Left colon (tissue), 2 donors: ENCODE data around the gene C1orf74. TPM values are rescaled to one million over a fixed set of nuclear protein-coding genes. Genes with fewer than 3 reads are reported as not detected.

Experiments used
- ATAC-seq: fragments of 200-7000 bp; cut with Tn5 transposase; one replicate; pipeline ENCODE4 v1.9.1; 2020; ENCODE audit warnings: mild to moderate bottlenecking, moderate library complexity
- DNase-seq, 2 donors: peaks; one replicate each; pipeline ENCODE4 v3.0.0-alpha.2; 2020
- intact Hi-C, 2 donors: fragments of 100-400 bp; cut with DNase I in 1 of 2; cut with micrococcal nuclease in 1 of 2; formaldehyde crosslinking; loops; one replicate each; pipeline versions ENCODE4 v1.11.2 to v1.14.0; 2022; cut with DNase I, micrococcal nuclease
- total RNA-seq, 2 donors: library from RNA; stranded (reverse); fragmentation: NEBNext Ultra II Directional; extraction: Animal tissue kit (Norgen Biotek cat#: 25700); gene quantifications; one replicate each; pipeline ENCODE4 v1.2.1, GENCODE V29; 2021
- donor health status: DM: no; HTN: no; CAD: no.
- donor health status: DM: yes; HTN: yes; CAD: no.

C1orf74 gene
- total RNA-seq, 2 donors from 2014 or later: 2.0 to 4.5 TPM

DNA sequence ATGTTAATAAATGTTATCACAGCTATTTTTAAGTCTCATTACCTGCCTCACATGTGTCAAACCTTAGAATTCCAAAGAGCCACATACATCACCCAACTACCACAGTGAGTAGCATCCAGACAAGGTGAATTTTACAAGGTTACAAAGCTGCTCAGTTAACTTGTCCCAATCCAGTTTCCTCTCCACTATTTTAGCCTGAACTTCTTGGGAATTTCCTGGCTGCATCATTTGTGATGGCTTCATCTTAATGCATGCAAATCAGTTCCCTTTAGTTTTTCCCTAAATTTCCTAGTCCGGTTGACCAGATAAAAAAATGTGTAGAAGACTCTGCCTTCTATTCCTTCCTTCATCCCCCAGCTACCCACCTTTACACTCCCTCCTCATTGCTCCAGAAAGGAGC lies 29.1 kb downstream of the C1orf74 start:
- intact Hi-C loops: loop anchor here in 1 of 2 donors (10.0 kb wide), 1 partner anchor 180 kb away; no protein-coding TSS in a partner anchor
- DNase-seq (no peak), ATAC-seq (no peak)

DNA sequence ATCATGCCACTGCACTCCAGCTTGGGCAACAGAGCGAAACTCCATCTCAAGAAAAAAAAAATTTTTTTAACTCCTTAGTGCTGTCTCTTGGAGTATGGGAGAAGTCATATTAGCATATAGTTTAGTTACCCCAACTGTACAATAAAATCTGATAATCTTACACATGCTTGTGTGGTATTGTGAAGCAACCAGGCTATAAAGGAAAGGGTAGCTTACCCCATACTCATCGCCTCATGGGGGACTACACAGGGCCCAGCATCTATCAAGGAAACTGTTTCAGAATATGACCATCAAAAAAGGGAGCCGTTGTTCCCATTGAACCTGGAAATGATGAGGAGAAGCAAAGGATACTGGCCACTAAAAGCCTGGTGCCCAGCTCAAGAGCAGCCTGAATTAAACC lies 31.5 kb downstream of the C1orf74 start:
- intact Hi-C loops: loop anchor here in 1 of 2 donors (10.0 kb wide), 1 partner anchor 178 kb away; no protein-coding TSS in a partner anchor
- DNase-seq (no peak), ATAC-seq (no peak)

DNA sequence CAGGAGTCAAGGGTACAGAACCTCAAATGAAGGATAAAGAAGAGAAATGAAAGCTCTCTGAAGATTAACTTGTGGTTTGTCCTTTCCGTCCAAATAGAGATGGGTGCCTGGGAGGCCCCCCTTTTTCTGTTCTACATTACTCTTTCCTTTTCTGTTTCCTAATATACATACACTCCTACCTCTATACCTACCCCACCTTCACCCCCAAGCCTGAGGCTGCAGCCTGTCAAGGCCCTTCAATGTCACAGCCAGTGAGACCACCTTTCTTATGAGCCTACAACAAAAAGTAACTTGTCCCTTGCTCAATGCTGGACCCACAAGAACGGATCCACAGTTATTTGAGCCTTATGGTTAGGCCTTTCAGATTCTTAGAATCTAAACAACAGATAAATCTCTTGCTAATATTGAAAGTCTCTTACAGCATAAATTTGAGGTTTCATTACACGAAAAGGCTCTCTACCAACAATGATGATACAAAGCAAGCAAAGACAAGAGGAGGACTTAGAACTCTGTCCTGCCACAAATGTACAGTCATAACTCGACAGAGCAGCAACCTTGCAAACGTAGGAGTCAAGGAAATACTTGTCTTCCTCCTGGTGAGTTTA lies 32.6 kb downstream of the C1orf74 start:
- intact Hi-C loops: loop anchor here in 1 of 2 donors (10.0 kb wide), 1 partner anchor 177 kb away; no protein-coding TSS in a partner anchor
- no peak for ATAC-seq
- no peak for DNase-seq

DNA sequence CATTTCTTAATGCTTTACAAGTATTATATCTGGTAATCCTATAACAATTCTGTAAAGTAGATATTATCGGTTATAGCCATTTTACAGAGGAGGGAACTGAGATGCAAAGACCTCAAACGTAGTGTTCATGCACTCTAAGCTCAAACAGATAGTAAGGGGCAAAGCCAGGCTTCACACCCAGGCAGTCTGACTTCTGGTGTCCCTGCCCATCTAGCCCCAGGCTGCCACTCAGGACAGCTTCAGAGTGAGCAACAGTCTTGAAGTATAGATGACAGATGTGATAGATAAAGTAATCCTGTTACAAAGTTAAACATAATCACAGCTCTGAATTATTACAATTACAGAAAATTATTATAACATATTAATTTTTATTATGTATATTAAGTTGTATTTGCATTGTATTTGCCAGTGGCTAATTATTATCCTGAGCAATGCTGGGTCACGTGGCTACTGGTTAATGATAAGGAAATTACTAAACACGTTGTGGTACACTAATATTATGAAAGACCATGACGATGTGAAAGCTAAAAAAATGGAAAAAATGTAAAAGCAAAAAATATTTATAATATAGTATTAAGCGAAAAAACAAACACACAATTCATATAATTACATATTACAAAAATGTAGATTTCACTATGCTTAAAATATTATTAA lies 34.6 kb downstream of the C1orf74 start:
- ATAC-seq: no peak
- no peak for DNase-seq
- intact Hi-C loops: loop anchor here in 1 of 2 donors (10.0 kb wide), 1 partner anchor 175 kb away; no protein-coding TSS in a partner anchor

DNA sequence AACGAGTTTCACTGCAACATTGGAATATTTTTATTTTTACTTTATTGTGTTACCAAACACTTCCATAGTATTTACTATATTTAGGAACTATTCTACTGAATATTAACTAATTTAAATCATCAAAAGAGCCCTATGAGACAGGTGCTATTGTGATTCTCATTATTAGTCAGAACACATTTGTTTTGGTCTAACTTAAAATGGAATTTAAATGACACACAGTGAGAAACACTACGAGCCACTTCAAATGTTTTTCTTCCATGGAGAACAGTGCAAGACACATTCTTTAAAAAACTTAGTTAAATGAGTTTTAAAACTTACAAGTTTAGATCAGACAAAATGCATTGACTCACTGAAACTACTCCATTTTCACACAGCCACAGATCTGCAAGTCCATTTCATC lies 35.2 kb downstream of the C1orf74 start:
- intact Hi-C loops: no loop called here
- DNase-seq: no peak
- no peak for ATAC-seq

DNA sequence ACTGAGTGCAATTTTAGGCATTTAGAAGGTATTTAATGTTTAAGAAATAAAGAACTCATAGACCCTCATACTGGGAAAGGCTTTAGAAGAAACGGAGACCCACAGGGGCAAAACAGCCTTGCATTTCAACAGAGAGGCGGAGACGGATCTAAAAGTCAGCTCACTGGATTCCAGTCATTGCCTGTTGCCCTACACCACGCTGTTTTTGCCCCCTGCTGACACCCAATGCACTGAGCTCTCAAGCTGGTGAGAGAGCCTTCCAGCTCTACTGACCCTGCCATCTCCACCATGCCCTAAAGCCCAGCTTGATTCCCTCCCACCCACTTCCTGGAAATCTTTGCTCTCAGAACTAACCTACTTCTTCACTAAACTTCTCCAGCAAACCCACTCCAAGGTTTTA lies 35.7 kb downstream of the C1orf74 start:
- ATAC-seq (no peak), DNase-seq (no peak)
- intact Hi-C loops: no loop called here

DNA sequence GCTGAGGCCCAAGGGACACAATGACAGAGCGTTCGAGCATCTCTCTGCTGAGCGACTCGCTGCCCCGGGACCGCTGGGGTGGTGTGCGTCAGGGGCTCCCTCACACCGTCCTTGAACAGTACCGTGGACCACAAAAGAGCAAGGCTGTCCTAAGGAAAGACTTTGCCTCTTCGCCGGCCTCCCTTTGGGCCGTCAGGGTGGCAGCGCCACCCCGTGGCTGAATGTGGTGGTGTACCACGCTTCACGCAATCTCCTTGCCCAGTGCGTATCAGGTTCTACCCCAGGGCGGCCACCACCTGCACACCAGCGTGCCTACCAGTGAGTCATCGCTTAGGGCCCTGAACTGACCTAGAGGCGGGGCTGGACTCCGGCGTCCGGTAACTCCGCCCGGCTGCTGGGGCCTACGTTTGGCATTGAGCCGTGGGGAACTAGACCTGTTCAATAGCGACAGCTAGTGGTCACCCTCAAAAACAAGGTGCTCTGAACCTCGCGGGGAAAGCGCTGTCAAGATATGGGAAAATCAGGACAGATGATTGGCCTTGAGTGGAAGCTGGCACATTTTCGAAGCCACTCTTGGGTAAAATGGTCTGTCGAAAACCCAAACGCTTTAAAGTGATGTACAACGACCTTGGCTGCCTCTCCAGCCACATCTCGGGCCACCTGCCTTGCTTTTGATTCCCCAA lies 36.6 kb downstream of the C1orf74 start:
- peak; percentile 100 for ATAC-seq
- peak; percentile 93 to 97 for DNase-seq
- intact Hi-C loops: no loop called here

DNA sequence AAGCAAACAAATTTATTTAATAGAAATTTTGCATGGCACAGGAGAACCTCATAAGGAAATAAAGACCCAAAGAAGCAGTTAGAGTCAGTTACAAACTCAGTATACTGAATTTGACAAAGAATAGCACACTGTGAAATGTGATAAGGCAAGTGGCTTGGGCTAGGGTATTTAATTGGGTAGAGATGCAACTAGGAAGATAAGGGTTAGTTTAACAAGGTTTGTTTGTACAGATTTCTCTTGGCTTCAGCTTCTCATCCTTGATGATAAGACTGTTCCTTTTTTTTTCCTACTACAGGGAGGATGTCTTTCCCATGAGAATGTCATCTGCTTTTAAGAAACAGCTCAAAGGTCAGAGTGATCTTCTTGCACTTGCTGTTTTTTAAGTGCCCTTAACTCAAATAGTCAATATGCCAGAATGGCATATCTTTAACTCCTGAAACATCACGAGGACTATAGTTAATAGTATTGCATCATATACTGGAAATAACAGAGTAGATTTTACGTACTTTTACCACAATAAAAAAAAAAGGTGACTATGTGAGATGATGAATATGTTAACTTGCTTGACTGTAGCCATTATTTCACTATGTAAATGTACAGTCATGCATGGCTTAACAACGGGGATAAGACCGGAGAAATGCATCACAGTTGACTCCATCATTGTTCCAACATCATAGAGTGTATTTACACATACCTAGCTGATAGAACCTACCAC lies 37.8 kb downstream of the C1orf74 start:
- intact Hi-C loops: no loop called here
- ATAC-seq (no peak), DNase-seq (no peak)

DNA sequence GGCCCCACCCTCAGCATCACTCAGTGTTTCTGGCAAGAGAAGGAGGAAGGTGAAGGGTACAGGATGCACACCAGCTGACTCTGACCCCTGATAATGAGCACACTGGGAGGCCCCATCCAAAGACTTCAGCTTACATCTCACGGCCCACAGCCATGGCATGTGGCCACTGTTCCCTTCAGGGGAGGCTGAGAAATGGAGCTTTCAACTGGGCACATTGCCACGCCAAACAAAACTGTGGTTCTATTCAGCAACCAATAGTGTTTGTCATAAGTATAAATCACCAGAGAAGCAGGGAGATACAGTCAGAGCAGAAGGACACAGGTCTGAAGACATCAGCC lies 41.2 kb downstream of the C1orf74 start:
- ATAC-seq: no peak
- DNase-seq: no peak
- intact Hi-C loops: no loop called here

DNA sequence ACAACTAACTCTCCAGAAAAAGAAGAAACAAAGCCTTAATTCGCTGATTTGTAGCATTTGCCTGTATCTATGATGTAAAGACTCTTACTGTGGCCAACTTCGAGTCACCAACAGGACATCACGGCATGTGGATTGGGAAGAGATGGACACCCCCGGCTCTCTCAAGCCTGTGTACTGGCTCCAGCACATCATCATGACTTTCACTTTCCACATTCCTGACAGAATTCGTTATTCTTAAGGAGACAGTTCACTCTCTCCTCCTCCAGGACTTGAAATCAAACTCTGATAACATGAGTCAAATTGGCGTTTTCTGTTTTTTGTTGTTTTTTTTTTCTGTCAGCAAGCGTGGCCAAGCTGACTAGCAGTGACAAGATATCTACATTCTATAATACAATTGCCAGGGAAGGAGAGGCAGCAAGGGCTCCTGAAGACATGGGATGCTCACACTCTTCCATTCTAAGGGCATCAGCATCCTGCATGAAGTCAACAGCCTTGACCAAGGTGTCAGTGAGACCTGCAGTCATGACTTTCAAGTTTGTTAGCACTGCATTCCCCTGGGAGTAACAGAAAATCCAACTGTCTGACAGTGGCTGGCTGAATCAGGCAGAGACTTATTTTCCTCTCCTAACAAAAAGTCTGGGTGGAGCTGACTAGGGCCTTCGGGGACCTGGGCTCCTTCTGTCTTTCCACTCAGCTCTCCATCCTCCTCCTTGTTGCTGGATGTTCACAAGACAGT lies 41.8 kb downstream of the C1orf74 start:
- intact Hi-C loops: no loop called here
- ATAC-seq (no peak), DNase-seq (no peak)

DNA sequence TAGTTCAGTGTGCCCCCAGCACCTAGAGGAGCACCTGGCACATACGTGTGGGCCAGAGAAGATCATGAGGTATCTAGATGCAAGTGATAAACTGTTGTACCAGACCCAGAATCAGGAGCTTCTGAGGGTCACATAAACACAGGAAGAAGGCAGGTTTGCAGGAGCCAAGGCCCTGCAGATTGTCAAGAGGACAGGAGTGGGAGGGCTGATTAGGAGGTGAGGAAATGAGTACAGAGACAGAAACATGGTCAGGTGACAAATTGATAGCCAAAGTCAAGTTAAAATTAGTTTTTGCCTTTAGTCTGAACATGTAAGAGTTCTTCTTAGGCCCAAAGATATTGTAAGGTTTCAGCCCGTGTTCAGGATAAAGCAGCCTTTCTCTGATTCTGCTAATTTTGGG lies 42.5 kb downstream of the C1orf74 start:
- intact Hi-C loops: no loop called here
- ATAC-seq (no peak), DNase-seq (no peak)

DNA sequence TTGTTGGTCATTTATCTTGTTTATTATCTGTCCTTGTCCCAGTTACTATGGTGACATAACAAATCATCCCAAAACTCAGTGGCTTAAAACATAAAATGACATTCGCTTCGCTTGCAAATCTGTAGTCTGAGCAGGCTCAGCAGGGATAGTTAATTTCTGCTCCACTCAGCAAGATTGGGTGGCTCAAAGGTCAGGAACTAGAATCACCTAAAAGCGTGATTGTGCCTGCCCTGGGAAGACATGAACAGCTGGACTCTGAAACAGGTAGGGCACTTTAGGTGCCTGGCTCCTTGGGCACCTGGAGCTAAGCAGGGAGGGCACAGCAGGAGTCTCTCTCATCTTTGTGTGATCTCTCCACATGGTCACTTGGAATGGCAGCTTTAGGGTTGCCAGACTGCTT lies 43.2 kb downstream of the C1orf74 start:
- ATAC-seq (no peak), DNase-seq (no peak)
- intact Hi-C loops: no loop called here

DNA sequence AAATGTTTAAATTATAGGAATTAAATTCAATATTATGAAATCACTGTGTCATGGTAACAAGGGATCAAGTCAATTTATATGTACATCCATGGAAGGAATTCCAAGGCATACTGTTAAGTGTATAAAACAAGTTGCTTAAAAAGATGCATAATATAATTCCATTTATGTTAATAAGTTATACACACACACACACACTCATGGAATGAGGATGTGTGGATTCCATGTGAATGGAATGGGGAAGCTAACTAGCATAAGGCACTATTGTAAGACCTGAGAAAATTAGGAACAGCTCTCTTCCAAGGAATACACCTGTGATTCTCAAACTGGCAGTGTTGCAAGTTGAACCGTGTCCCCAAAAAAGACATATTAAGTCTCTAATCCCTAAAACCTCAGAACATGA lies 46.1 kb downstream of the C1orf74 start:
- intact Hi-C loops: no loop called here
- ATAC-seq (no peak), DNase-seq (no peak)

DNA sequence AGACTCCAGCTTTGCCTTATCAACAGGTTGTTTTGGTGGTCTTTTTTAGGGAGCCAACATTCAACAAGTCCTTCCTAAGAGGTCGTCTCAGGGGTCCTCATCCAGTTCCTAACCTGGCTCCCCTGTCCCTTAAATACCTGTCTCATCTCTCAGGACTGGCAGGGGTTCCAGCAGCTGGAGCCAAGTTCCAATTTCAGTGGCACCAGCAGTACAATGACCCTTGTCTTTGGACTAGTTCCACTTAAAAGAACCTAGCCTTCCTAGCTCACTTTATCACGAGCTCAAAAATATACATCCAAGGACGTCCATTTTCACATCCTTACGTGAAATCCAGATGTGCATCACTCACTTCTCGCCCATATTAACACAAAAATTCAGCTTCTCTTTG lies 47.2 kb downstream of the C1orf74 start:
- intact Hi-C loops: no loop called here
- ATAC-seq: no peak

DNA sequence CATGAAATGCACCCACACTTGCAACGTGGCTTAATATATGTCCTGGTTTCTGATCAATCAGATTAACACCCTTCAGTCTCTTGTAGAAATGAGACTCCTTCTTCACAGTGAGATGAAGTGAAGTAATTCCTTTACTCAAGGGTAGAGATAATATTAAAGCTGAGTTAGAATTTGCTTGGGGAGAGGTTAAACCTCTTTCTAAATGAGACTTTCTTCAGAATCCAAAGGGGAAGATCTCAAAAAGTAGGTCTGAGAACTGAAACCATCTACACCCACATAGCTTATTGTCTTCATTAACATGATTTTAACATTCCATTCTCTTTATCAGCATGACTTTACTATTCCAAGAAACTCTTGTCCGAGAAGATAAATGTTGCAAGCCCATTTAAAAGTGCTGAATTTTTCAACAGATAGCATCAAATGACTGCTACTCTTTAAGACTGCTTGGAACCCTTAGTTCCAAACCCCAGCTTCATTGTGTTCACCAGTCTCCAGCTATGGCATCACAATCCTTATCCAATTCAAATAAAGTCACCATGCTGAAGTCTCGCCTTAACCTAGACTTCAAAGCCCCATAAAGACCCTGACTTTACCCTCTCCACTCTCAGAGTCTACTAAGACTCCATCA lies 47.8 kb downstream of the C1orf74 start:
- ATAC-seq (no peak), DNase-seq (no peak)
- intact Hi-C loops: no loop called here

More for the DNA sequence above, 47.2 kb downstream of the C1orf74 start:
- DNase-seq: no peak

DNA sequence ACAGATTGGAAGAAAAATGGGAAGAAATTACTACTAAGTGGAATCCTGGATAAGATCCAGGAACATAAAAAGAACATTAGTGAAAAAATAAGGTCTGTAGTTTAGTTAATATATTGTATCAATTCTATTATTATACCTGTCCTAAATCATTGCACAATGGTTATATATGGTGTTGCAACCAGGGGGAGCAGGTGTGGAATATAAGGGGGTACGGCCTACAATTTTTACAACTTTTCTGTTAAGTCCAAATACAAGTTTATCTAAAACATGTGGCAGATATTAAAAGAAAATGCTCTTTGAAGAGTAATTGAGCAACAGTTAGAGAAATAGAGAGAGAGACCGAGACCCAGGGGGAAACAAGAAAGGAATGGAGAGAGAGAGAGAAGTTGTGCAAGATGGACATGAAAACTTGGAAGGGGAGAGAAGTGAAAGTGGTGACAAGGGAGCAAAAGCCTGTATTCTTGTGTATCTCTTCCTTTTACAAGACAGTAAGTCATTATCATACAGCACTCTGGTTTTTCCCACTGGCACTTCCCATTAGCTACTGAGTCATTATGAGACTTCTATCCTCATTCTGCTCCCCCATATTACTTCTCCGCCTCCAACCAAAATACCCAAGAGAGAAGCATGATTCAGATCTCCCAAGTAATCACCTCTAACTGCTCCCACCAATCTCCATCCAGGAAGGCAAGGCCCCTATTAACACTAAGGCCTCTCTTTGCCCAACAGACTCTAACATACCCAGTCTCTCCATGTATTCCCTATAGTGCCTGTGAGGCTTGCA lies 50.8 kb downstream of the C1orf74 start:
- ATAC-seq: no peak
- intact Hi-C loops: no loop called here
- no peak for DNase-seq

DNA sequence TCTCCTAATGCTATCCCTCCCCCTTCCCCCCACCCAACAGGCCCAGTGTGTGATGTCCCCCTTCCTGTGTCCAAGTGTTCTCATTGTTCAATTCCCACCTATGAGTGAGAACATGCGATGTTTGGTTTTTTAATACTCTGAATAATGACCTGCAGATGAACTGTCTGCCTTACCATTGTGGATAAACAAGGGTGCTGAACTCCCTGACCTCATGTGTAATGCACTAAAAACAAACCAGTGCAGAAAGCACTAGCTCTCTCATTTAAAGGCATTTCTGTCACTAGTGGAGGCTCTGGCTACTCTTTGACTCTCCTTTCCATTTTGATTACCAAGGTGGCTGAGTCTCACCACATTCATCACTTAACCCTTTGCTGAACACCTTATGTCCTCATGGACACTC lies 51.6 kb downstream of the C1orf74 start:
- ATAC-seq: no peak
- DNase-seq: no peak
- intact Hi-C loops: no loop called here

DNA sequence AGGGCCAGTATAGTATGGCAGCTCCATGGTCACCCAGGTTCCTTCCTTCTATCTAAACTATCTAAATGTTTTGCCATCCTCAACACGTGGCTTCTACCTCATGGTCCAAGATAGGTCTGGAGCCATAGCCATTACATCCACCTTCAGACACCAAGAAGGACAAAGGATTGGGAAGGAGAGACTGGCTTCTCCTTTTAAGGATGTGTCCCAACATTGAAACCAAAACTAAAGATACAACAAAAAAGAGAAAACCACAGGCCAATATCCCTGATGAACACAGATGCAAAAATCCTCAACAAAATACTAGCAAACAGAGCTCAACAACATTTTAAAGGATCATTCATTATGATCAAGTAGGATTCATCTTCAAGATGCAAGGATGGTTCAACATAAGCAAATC lies 54.9 kb downstream of the C1orf74 start:
- DNase-seq (no peak), ATAC-seq (no peak)
- intact Hi-C loops: no loop called here
